Suprapubic skin (tissue), 3 donors: ENCODE measurements around the gene NAA20.

Experiments used
- CTCF ChIP-seq, 2 donors: fragments of 200-600 bp in 1 of 2; fragments of 450-650 bp in 1 of 2; sonication (generic) in 1 of 2; IDR thresholded peaks; one replicate each; pipeline ENCODE4 v1.5.1; 2016 to 2019; ENCODE audit warnings: antibody characterized with exemption in 2 of 2, mild to moderate bottlenecking in 1 of 2, moderate library complexity in 1 of 2
- POLR2A ChIP-seq, 2 donors: fragments of 450-650 bp; IDR thresholded peaks; one replicate each; pipeline ENCODE4 v1.6.1; 2017; ENCODE audit warnings: antibody characterized with exemption in 2 of 2, mild to moderate bottlenecking in 2 of 2, moderate library complexity in 2 of 2

DNA sequence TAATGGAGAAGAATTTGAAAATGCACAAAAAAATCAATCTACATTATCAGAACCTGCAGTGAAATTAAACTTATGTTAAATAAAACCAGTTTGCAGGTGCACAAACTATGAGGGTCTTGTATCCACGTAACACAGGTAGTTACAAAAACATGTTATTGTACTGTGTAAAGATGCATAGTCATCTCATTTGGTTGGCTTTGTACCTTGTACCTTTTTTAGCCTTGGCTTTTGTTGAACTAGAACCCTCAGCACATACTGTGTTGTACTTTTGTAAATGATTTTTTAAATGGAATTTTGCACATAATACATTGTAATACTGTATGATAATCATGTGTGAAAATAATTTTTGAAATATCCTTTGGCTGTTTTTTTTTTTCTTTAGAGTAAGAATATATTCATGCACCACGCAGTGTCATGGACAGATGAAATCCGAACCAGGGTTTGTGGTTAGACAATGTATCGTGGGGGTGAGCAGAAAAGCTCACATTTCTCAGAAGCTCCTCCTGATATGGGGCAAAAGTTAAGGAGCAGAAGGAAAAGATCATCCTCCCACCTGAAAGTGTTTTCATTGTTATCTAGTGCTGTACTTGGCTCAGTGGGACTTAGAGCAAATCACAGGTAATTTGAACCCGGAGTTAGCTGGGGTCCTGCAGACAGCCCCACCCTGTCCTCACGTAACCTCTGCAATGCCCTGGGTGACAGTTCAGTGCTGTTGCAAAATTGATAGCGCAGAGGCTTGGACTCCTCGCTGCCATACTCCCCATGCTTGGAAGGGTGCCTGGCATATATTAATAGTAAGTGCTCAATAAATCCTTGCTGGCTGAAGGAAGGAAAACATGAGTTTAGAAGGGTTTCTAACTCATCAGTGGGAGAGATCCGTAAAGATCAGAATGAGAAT is 14.8 kb upstream of the NAA20 start:
- TF ChIP-seq CTCF (IDR thresholded peaks at IDR 0.05) (no peak), POLR2A (IDR thresholded peaks at IDR 0.05) (no peak)
